ENCODE data around the gene MYH11.
"Not testable (repeated sequence)": the region's sequence is repeated elsewhere in the genome, so short reads cannot be mapped to it uniquely, and the experiment has no call there.

The MYH11 gene

DNA sequence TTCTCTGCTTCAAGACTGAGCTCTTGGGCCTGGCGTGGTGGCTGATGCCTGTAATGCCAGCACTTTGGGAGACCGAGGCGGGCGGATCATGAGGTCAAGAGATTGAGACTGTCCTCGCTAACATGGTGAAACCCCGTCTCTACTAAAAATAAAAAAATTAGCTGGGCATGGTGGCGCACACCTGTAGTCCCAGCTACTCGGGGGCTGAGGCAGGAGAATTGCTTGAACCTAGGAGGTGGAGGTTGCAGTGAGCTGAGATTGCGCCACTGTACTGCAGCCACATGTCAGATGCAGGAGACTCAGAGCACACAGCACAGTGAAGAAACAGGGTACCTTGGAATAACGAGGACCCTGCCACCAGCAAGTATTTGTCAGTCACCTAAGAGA lies 184.7 kb downstream of the MYH11 start:
- DNase-seq (ENCODE audit: low read depth), result not testable (repeated sequence)

DNA sequence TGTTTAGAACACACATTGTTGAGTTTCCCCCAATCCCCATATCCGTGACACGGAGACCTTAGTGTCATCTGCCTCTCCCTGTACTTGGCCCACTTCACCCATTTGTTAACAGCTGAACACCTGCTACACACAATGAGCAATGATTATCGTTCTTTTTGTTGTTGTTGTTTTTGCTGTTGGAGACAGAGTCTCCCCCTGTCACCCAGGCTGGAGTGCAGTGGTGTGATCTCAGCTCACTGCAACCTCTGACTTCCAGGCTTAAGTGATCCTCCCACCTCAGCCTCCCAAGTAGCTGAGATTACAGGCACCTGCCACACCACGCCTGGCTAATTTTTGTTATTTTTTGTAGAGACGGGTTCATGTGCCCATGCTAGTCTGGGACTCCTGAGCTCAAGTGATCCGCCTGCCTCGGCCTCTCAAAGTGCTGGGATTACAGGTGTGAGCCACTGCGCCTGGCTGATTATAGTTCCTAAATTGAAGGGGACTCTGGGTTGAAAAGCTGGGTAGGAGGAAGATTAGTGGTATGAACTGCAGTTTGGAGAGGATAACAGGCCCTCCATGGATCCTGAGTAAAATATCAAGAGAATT lies 185.2 kb downstream of the MYH11 start:
- no peak for DNase-seq (ENCODE audit: low read depth)

DNA sequence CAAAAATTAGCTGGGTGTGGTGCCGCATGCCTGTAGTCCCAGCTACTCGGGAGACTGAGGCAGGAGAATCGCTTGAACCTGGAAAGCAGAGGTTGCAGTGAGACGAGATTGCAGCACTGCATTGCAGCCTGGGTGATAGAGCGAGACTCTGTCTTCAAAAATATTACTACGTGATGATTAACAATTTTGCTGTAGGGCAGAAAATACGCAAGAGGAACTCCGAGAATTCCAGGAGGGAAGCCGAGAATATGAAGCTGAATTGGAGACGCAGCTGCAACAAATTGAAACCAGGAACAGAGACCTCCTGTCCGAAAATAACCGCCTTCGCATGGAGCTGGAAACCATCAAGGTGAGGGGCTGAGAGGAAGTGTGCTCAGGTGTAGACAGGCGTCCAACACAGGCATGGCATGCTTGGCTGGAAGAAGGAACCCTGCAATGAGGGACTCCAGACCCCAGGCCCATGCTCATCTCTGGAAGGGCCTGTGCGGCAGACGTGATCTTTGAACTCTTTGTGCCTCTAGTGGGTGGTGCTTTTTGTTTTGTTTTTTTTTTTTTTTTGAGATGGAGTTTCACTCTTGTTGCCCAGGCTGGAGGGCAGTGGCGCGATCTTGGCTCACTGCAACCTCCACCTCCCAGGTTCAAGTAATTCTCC lies 189.6 kb downstream of the MYH11 start:
- no peak for DNase-seq (ENCODE audit: low read depth)

DNA sequence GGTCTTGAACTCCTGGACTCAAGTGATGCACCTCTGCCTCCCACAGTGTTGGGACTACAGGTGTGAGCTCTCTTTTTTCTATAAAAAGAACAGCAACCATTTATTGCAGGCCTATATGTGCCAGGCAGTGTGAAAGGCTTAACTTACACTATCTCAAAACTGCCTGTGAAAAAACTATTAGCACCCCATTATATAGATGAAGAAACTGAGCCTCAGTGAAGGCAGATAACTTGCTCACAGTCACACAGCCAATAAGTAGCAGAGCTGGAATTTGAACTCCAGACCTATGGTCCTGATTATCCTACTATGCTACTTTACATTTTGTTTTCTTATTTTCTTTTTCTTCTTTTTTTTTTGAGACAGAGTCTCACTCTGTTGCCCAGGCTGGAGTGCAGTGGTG lies 191.7 kb downstream of the MYH11 start:
- no peak for DNase-seq (ENCODE audit: low read depth)

DNA sequence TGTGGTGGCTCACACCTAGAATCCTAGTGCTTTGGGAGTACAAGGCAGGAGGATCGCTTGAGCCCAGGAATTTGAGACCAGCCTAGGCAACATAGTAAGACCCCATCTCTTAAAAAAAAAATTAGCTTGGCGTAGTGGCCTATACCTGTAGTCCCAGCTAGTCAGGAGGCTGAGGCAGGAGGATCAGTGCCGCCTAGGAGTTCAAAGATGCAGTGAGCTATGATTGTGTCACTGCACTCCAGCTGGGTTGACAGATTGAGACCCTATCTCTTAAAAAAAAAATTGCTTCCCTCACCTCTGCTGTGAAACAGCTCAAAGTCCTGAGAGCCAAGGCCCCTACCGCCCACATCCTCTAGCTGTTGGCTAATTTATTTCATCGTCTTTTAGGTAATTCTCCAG lies 196.6 kb downstream of the MYH11 start:
- no peak for DNase-seq (ENCODE audit: low read depth)

DNA sequence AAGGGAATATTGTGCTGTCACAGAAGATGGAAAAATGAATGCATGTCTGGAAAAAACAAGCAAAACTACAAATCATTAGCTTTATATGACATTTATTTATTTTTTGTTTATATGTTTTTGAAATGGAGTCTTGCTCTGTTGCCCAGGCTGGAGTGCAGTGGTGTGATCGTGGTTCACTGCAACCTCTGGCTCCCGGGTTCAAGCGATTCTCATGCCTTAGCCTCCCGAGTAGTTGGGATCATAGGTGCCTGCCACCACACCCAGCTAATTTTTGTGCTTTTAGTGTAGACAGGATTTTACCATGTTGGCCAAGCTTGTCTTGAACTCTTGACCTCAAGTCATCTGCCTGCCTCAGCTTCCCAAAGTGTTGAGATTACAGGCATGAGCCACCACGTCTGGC lies 198.3 kb downstream of the MYH11 start:
- DNase-seq (ENCODE audit: low read depth), result no peak

DNA sequence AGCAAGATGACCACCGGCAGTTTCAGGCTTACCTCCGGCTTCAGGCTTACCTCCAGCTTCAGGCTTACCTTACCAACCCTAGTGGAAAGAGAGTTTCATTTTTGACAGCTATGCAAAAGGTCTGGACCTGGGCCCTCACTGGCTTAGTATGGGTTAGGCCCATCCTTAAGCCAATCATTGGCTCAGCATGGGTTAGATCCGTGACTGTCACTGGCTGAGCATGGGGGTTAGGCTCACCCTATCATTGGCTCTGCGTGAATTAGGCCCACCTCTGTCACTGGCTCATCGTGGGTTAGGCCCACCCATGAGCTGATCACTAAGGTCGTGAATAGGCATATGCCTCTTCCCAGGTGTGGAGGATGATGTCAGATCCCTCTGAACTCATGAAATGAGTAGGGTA lies 198.7 kb downstream of the MYH11 start:
- DNase-seq (ENCODE audit: low read depth), result no peak

DNA sequence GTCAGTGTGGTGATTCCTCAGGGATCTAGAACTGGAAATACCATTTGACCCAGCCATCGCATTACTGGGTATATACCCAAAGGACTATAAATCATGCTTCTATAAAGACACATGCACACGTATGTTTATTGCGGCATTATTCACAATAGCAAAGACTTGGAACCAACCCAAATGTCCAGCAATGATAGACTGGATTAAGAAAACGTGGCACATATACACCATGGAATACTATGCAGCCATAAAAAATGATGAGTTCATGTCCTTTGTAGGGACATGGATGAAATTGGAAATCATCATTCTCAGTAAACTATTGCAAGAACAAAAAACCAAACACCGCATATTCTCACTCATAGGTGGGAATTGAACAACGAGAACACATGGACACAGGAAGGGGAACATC lies 201.3 kb downstream of the MYH11 start:
- DNase-seq (ENCODE audit: low read depth), result not testable (repeated sequence)

DNA sequence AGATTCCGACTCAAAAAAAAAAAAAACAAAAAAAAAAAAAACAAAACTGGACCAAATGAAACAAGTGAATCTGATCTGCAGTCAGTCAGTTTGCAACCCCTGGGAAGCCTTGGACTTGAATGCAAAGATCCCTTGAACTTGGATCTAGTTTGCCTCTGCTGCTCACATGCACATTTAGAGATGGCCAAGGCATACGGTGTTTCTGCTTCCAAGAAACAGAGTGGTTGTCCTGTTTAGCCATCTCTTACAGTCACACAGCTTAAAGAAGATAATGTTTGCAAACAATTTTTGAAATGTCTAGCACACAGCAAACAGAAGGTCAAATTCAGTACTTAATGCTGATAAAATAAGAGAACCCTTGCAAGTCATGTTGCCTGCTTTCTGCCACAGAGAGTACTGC lies 202.2 kb downstream of the MYH11 start:
- no peak for DNase-seq (ENCODE audit: low read depth)

DNA sequence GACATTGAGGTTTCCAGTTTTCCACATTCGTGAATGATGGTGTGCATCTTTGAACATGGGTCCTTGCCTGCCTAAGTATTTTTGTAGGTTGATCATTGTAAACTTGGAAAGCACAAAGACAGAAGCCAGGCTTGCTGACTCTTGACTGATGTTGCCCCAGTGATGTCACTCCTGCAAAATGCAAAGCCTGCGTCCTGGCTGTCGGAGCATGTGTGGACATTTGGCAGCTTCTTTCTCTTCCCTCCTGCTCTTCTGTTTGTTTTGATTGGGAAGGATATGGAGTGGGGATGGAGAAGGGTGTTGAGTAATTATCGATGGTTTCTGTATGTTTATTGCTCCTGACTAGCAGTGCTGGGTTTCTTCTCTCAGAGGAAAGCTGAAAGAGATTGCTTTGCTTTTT lies 203.6 kb downstream of the MYH11 start:
- peak; percentile 68 for DNase-seq (ENCODE audit: low read depth)

Measured in GM04503 (cell line).